HG03457 (cell line): ENCODE results near the gene SUSD2.
"Not testable (repeated sequence)": the region's sequence is repeated elsewhere in the genome, so short reads cannot be mapped to it uniquely, and the experiment has no call there.

Experiments
- ATAC-seq: cut with Tn5 transposase; IDR thresholded peaks from one replicate; pipeline ENCODE4 v1.9.1; 2021; ENCODE audit warnings: moderate number of reproducible peaks; ENCODE audit not compliant: unreplicated experiment

The SUSD2 gene

DNA sequence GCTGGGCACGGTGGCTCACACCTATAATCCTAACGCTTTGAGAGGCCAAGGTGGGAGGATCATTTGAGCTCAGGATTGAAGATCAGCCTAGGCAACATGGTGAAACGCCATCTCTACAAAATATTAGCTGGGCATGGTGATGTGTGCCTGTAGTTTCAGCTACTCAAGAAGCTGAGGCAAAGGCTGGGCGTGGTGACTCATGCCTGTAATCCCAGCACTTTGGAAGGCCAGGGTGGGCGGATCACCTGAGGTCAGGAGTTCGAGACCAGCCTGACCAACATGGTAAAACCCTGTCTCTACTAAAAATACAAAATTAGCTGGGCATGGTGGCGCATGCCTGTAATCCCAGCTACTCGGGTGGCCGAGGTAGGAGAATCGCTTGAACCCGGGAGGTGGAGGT lies 29.1 kb downstream of the SUSD2 start:
- ATAC-seq, result not testable (repeated sequence)

DNA sequence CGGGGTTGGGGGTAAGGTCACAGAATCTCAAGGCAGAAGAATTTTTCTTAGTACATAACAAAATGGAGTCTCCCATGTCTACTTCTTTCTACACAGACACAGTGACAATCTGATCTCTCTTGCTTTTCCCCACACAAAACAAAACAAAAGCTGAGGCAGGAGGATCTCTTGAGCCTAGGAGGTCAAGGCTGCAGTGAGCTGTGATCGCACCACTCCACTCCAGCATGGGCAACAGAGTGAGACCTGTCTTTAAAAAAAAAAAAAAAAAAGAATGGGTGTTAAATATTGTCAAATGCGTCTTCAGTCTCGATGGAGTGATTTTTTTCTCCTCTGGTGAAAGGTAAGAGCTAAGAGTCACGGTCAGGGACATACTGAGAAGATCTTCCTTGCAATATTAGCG lies 30.4 kb downstream of the SUSD2 start:
- not testable (repeated sequence) for ATAC-seq

DNA sequence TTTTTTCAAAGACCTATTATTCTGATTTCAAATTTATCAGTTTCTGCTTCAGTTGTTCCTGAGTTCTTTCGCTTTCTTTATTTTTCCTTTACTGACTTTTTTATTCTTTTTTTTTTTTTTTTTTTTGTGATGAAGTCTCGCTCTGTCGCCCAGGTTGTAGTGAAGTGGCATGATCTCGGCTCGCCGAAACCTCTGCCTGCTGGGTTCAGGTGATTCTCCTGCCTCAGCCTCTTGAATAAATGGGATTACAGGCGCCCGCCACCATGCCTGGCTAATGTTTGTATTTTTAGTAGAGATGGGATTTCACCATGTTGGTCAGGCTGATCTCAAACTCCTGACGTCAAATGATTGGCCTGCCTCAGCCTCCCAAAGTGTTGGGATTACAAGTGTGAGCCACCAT lies 31.8 kb downstream of the SUSD2 start:
- ATAC-seq, result not testable (repeated sequence)

DNA sequence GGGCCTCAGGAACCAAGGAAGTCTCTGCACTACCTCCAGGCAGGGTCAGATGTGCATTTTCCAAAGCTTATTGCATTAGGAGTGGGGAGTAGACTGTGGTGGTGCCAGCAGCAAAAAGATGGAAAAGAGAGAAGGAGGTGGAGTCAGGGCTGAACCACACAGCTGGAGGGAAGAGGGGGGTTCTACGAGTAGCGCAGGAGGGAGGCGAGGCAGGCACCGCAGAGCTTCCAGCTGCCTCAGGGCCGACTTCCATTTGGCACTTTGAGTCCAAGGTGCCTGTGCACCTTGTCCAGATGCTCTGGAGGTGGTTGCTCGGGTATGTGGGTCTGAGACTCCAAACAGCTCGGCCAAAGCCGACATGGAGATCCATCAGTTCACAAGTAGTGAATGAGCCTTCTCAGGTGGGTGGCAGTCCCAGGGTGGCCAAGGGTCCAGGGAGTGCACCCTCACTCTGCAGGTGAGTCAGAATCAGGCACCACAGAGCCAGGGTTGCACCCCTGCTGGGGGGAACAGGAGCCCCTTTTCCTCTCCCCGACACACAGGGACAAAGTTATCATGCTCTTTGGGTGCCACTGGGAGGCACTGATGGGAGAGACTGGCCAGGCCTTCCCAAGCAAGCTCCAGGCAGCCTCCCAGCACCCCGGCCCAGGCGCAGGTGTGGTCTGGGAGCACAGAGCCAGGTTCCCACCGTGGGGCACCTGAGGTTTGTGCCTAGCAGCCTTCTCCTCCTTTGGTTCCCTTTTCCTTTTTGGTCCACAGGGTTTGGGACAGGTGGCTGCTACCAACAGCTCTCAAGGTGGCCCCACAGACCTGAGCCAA lies 33.4 kb downstream of the SUSD2 start:
- ATAC-seq, result no peak

DNA sequence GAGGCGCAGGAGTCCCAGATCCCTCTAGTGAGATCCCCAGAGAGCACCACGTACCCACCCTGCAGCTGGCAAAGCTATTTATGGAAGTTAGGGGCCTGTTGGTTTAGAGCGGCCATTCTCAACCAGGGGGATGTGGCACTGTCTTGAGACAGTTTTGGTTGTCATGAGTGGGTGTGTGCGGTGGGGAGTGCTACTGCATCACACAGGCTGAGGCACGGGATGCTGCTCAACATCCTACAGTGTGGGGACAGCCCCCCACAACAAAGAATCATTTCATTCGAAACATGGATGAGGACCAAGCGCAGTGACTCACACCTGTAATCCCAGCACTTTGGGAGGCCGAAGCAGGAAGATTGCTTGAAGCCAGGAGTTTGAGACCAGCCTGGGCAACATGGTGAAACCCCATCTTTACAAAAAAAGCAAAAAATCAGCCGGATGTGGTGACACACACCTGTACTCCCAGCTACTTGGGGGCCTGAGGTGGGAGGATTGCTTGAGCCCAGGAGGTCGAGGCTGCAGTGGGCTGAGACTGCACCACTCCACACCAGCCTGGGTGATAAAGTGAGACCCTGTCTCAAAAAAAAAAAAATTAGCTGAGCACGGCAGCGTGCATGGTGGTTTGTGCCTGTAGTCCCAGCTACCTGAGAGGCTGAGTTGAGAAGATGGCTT lies 35.4 kb downstream of the SUSD2 start:
- ATAC-seq, result no peak

DNA sequence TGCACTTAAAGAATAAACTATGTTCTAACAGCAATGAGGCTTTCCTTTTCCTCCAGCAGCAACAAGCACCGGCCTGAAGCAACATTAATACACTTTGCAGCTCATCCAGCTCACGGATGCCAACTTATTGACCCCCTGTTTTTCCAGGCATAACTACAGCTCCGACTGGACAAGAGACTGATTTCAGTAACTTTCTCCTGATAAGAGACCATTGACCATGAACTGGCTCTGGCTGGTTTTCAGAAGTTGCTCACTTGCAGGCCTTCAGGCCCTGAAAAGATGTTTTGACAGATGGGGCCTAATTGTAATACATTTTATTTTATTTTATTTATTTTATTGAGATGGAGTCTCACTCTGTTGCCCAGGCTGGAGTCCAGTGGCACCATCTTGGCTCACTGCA lies 36.1 kb downstream of the SUSD2 start:
- no peak for ATAC-seq

DNA sequence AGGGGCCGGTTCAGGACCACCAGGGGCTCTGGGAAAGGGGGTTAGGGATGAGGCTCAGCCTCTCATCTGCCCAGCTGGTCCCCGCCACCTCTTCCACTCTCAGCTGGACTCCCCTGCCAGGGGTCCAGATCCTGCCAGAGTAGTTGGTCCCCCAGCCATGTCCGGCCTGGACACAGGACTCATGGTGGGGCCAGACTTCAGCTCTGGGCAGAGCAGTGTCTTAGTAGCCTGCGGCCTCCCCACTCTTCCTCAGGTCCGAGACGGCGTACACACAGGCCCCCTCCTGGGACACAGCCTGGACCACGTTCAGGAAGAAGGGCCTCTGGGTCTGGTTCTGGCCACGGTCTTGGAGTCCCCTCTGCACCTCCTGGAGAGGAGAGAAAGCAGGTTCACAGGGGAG lies 38.5 kb downstream of the SUSD2 start:
- no peak for ATAC-seq

DNA sequence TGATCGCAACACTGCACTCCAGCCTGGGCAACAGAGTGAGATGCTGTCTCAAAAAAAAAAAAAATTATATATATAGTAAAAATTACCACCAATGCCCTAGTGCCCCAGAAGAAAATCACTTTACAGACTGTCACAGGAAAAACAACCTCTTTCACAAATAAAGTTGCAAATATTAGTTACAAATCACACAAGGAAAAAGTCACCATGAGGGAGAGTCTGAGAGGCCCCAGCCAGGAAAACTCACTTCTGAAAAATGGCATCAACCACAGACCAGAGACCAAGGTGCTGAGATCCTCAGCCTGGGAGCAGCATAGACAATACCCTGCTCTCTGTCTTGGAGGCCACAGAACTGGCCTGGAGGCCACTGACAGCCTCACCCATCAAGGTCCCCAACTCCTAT lies 43.2 kb downstream of the SUSD2 start:
- no peak for ATAC-seq

DNA sequence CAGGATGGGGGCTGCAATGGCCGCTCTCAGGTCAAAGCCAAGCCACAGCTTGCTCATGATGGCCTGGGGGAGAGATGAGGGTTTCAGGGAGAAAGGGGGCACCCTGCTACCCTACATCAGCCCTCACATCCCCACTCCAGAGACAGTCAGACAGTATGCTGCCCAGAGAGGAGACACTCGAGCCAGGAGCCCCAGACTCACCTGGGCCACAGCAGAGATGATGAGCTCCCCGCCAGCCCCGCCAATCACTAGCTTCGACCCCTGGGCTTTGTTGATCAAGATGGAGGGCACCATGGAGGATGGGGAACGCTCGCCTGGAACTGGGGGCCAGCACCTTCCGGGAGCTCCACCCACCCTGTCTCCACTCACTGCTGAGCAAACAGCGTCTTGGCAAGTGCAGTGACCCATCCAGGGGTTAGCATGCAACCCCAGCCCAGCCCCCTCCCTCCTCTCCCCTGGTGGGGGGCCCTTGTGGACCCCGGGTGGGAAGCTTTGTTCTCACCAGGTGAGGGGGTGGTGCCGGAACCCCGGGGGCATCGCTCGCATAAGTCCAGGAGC lies 43.8 kb downstream of the SUSD2 start:
- no peak for ATAC-seq

DNA sequence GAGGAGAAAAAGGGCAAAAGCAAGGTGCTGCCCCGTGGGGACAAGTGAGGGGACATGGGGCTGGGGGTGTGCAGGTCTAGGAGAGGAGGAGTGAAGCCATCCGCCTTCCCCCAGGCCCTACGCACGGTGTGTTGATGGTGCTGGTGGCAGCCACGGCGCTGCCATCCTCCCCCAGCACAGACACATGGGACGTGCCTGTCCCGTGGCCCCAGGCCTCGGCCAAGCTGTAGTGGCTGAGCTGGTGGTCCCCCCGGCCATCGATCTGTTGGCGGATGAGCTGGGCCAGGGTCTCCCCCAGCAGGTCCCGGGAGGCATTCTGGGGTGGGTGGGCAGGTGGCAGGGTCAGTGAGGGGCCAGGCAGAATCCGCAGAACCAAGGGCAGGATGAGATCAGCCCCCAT lies 44.7 kb downstream of the SUSD2 start:
- ATAC-seq, result no peak

DNA sequence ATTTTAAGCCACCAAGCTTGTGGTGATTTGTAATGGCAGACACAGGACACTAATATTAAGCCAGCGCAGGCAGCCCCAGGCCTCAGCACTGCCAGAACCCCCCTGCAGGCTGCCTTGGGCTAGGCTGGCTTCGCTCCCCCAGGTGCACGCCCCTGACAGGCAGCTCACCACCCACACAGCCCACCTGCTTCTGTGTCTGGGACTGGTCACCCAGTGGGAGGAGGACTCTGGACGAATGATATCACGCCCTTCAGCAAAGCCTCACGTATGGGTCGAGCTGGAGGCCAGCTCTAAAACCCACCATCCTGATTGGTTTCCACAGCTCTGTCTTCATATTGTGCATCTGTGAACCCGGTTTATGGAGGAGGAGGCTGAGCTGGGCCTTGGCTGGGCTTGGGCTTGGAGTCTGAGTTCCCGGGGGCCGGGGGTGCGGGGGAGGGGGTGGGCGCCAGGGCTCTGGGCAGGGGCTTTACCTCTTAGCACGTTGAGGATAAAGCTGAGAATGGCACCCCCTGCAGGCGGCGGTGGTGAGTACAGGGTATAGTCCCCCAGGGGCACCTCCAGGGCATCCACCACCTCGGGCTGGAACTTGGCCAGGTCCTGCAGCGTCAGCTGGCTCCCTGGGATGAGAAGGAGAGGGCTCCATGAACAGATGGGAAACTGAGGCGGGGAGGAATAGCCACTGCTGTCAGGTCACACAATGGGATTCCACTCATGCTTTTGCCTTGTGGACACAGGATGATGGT lies 49.8 kb downstream of the SUSD2 start:
- no peak for ATAC-seq

DNA sequence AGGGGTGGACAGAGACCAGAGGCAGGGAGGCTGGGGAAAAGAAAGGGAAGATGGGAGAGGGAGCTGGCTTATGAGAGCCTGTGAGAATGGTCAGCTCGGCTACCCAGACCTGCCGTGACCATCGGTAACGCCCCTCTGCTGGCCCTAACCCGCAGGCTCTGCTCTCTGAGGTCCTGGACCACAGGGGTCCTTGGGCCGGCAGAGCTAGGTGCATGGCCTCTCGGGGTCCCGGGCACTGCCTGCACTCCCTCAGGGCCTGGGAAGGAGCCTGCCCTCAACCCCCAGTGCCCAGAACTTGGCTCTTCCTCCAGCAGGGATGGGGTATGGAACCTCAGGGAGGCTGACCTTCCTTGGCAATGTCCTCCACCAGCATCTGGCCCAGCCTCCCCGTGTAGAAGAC lies 50.4 kb downstream of the SUSD2 start:
- ATAC-seq, result no peak

DNA sequence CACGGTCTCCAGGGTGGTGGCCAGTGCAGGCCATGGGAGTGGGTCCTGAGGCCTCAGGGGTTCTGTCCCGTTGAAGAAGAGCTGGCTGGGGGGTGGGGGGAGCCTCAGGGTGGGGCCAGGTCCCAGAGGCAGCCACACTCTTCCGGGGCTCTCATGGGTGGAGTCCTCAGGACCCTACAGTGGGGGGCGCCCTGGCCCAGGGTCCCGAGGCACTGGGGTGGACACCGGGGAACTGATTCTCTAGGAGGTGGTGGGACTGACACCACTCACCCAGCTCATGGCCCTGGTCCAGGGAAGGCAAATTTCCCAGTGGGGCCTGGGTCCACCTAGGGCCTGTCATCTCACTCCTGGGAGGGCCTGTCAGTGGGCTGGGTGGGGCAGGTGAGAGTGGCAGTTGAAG lies 50.8 kb downstream of the SUSD2 start:
- no peak for ATAC-seq

DNA sequence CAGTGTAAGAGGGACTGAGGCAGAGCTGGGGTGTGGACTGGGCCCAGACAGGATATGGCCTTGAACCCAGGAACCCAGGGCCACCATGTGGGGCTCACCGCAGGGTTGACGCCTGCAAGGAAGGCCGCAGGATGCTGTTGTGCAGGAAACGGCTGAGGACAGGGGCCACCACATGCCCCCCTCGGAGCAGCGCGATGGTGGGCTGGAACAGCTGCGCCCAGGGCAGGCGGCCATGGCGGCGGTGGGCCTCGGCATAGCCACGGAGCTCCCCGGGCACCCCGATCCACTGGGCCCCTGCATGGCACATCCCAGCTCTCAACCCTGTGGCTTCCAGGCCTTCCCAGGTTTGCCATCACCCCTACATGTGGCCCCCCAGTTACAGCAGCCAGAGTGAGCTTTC lies 51.4 kb downstream of the SUSD2 start:
- no peak for ATAC-seq

DNA sequence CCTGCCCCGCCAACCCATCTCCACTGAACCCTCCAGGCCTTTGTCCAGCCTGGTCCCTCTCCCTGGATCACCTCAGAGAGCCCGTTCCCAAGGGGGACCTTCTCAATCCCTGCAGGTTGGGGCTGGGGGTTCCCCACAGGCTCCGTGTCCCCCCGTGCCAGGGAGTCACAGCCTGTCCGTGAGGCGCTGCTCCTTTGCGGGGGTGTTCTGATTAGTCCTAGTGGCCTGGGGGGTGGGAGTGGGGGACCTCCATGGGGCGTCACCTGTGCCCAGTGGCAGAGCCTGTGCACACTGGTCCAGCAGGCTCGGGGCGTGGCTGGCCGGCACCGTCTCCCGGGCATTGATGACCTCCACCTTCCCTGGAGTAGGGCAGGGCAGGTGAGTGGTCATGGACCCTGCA lies 51.9 kb downstream of the SUSD2 start:
- ATAC-seq, result no peak

DNA sequence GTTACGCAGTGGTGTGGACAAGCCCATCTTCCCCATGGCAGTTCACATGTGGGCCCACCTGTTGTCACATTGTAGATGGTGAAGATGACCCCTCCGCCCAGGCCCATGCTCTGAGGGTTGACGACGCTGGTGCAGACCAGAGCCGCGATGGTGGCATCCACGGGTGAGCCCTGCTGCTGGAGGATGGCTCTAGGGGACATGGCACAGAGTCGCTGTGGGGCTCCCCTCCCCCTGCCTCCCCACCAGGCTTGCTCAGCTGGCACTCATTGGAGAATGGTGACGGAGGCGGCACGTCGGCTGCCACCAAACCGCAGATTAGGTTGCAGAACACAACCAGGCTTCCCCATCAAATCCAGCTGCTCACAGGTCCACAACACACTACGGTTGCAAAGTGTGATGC lies 52.5 kb downstream of the SUSD2 start:
- ATAC-seq, result no peak

DNA sequence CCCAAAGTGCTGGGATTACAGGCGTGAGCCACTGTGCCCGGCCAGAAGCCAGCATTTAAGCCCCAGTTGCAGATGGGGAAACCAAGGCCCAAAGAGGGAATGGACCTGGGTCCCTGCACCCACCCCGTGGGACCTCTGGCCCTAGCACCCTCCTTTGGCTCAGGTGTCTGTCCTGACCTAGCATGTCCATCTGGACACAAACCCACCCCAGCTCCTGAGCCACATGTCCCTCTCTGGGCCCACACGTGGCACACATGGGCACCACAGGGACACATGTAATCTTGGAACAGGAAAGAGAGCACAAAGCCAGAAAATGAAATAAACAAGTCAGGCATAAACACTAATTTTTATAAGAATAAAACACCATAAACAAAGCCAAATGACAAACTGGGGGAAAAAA lies 54.0 kb downstream of the SUSD2 start:
- no peak for ATAC-seq

DNA sequence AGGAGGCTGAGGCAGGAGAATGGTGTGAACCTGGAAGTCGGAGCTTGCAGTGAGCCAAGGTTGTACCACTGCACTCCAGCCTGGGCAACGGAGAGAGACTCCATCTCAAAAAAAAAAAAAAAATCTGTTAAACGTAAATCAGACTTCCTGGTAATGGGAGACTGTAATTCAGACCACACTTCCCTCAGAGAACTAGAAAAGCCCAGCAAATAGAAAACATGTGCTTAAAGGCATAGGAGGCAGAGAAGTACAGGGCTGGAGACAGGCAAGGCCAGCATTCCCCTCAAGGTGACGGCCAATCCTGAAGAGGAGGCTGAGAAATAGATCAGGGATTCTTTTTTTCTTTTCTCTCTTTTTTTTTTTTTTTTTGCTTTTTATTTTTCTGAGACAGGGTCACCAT lies 55.4 kb downstream of the SUSD2 start:
- no peak for ATAC-seq

DNA sequence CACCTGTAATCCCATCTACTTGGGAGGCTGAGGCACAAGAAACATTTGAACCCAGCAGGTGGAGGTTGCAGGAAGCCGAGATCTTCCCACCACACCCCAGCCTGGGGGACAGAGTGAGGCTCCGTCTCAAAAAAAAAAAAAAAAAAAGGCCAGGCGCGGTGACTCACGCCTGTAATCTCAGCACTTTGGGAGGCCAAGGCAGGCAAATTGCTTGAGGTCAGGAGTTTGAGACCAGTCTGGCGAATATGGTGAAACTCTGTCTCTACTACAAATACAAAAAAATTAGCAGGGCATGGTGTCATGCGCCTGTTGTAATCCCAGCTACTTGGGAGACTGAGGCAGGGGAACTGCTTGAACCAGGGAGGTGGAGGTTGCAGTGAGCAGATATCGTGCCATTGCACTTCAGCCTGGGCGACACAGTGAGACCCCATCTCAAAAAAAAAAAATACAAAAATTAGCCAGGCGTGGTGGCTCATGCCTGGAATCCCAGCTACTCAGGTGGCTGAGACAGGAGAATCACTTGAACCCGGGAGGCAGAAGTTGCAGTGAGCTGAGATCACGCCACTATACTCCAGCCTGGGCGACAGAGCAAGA lies 56.9 kb downstream of the SUSD2 start:
- ATAC-seq, result not testable (repeated sequence)
